Stimulated activated effector memory CD8-positive, alpha-beta T cell treated with anti-CD3 and anti-CD28 coated beads, Interleukin-12 subunit alpha, Interleukin-12 subunit beta, amount 100 ng/mL, for 72 hours (primary cell): ENCODE results near the gene DNAJA2.

Source experiments
- ATAC-seq: fragments of 150-1000 bp; cut with Tn5 transposase; 2 replicates; pipeline ENCODE4 v1.10.0; 2021
- DNase-seq, 2 donors: peaks; one replicate each; pipeline ENCODE4 v3.0.0; 2021 to 2022; ENCODE audit warnings: low spot score in 2 of 2
- H3K27ac Mint-ChIP-seq: one replicate; pipeline ENCODE4 v1.8.0; 2022; ENCODE audit warnings: mild to moderate bottlenecking, mixed read lengths
- H3K36me3 Mint-ChIP-seq: one replicate; pipeline ENCODE4 v1.8.0; 2022; ENCODE audit warnings: mild to moderate bottlenecking, mixed read lengths
- H3K4me1 Mint-ChIP-seq: one replicate; pipeline ENCODE4 v1.8.0; 2022; ENCODE audit warnings: mixed read lengths
- H3K4me3 Mint-ChIP-seq: one replicate; pipeline ENCODE4 v1.8.0; 2022; ENCODE audit warnings: mild to moderate bottlenecking, mixed read lengths
- H3K9me3 Mint-ChIP-seq: one replicate; pipeline ENCODE4 v1.8.0; 2022; ENCODE audit warnings: mixed read lengths

DNAJA2 gene

DNA sequence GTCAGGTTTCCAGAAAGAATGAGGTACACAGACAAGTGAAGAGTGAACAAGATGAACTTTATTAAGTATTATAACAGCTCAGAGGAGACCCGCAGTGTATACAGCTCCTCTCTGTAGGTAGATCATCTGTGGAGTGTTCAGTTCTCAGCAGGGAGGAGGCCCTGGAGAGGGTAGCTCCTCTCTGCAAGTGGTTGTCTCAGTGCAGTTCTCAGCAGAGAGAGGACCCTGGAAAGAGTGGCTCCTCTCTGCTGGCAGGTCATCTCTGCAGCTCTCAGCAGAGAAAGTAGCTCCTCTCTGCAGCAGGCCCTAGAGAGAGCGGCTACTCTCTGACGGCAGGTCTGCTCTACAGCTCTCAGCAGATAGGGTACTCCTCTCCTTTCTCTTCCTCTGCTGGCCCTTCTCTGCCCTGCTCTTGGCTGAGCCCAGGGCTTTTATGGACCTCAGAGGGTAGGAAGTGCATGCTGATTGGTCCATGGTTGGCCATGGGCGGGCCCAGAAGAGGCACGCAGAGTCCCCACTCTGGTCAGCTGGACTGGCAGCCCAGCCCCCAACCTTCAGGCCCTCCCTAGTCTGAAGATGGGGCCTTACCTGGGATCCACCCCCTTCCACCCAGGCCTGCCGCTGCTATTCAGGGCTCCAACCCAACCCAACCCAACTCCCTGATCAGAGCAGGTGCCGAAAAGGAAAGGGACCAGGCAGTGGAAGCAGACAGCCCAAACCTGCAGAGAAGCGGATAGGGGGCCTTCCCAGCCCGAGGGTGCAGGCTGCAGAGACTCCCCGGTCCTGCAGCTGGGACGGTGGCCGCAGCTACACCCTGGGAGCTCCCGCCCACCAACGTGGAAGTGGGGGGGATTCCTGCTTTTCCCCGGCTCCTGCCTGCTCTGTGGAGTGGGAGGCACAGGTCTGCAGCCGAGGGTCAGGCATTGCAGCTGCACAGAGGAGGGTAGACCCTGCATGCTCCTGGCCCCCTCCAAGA, 18.5 kb upstream of the DNAJA2 start:
- no peaks in the 10 kb centered on the region for H3K4me1 Mint-ChIP-seq
- no peak overlapping the region for H3K27ac Mint-ChIP-seq
- no peak overlapping the region for H3K4me3 Mint-ChIP-seq
- DNase-seq: no peak
- no peaks in the 10 kb centered on the region for H3K9me3 Mint-ChIP-seq
- no peak for ATAC-seq
- no peaks in the 10 kb centered on the region for H3K36me3 Mint-ChIP-seq

DNA sequence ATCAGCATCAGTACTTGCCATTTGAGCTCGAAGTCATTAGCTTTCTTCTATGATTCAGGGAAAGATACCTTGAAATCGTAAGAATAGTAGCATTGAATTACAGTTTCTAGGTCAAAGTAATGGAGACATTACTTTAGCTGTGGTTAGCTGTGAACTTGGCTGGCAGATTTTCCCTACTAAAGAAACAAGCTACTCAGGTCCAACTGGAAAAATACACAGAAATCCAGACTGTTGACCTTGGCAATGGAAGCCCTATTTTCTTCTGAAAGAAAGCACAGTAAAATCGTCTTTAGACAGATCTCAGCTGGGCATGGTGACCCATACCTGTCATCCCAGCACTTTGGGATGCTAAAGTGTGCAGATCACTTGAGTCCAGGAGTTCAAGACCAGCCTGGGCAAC, 13.4 kb upstream of the DNAJA2 start:
- DNase-seq (no peak), ATAC-seq (no peak)
- H3K36me3 Mint-ChIP-seq: no peaks in the 10 kb centered on the region
- no peak overlapping the region for H3K4me3 Mint-ChIP-seq
- H3K9me3 Mint-ChIP-seq: no peaks in the 10 kb centered on the region
- no peaks in the 10 kb centered on the region for H3K4me1 Mint-ChIP-seq
- H3K27ac Mint-ChIP-seq: no peak overlapping the region

- Mint-ChIP-seq H3K27ac (no peak overlapping the region), H3K4me1 (no peaks in the 10 kb centered on the region), H3K9me3 (no peaks in the 10 kb centered on the region), H3K36me3 (no peaks in the 10 kb centered on the region), H3K4me3 (no peak overlapping the region)
- ATAC-seq (no peak), DNase-seq (no peak)
Observed at GRCh38 chr16:46986438-46986837, 13.0 kb upstream of the DNAJA2 start.

- no peak overlapping the region for H3K4me3 Mint-ChIP-seq
- H3K9me3 Mint-ChIP-seq: no peaks in the 10 kb centered on the region
- ATAC-seq: no peak
- no peaks in the 10 kb centered on the region for H3K36me3 Mint-ChIP-seq
- H3K4me1 Mint-ChIP-seq: no peaks in the 10 kb centered on the region
- no peak overlapping the region for H3K27ac Mint-ChIP-seq
- no peak for DNase-seq
Observed at GRCh38 chr16:46982335-46982734, 8.9 kb upstream of the DNAJA2 start.

- Mint-ChIP-seq H3K27ac (no peak overlapping the region), H3K36me3 (no peaks in the 10 kb centered on the region), H3K4me3 (no peak overlapping the region), H3K9me3 (no peaks in the 10 kb centered on the region), H3K4me1 (peaks cover 11% of the 10 kb centered on the region)
- no peak for ATAC-seq
- DNase-seq: no peak
Observed at GRCh38 chr16:46980926-46981325, 7.5 kb upstream of the DNAJA2 start.

GRCh38 chr16:46976550-46976949, 3.1 kb upstream of the DNAJA2 start:
- H3K4me1 Mint-ChIP-seq: peaks cover 41% of the 10 kb centered on the region
- H3K4me3 Mint-ChIP-seq: no peak overlapping the region
- peak overlapping the region; percentile 33 for H3K27ac Mint-ChIP-seq
- no peaks in the 10 kb centered on the region for H3K9me3 Mint-ChIP-seq
- no peak for ATAC-seq
- H3K36me3 Mint-ChIP-seq: peaks cover 14% of the 10 kb centered on the region
- DNase-seq: no peak

DNA sequence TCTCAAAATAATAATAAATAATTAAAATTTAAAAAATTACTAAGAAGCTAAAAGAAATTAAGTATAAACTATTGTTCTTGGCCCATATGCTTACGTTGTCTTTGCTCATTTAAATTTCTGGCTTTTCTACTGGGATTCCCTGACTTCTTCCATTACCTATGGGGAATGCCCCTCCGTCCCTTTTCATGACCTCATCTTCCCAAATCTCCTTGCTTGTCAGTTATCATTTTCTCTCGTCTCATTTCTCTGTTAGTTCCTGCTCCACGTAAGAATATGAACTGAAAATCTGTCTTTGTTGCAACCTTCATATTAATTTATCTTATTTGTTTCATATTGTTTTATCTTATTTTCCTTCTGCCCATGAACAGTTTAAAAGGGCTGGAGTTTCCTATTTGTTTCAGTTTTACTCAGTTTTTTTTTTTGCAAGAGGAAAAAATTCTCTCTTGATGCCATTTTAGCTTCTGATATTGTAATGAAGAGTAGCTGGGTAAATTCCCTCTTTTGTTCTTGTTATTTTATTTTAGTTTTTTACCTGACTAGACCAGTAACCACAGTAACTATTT, 2.5 kb upstream of the DNAJA2 start:
- Mint-ChIP-seq H3K4me3 (no peak overlapping the region), H3K9me3 (no peaks in the 10 kb centered on the region), H3K36me3 (peaks cover 20% of the 10 kb centered on the region), H3K27ac (peak overlapping the region; percentile 17), H3K4me1 (peaks cover 47% of the 10 kb centered on the region)
- ATAC-seq (no peak), DNase-seq (no peak)

GRCh38 chr16:46975165-46975564, 1.7 kb upstream of the DNAJA2 start:
- peaks cover 50% of the 10 kb centered on the region for H3K4me1 Mint-ChIP-seq
- DNase-seq (no peak), ATAC-seq (no peak)
- H3K36me3 Mint-ChIP-seq: peaks cover 28% of the 10 kb centered on the region
- H3K27ac Mint-ChIP-seq: peak overlapping the region; percentile 97
- no peaks in the 10 kb centered on the region for H3K9me3 Mint-ChIP-seq
- peak overlapping the region; percentile 91 for H3K4me3 Mint-ChIP-seq

- DNase-seq: peak in 1 of 2 donors; percentile 57
- Mint-ChIP-seq H3K27ac (peak overlapping the region; percentile 97), H3K9me3 (no peaks in the 10 kb centered on the region), H3K4me1 (peaks cover 51% of the 10 kb centered on the region), H3K36me3 (peaks cover 36% of the 10 kb centered on the region), H3K4me3 (peak overlapping the region; percentile 91)
- ATAC-seq: peak; percentile 4
Observed at GRCh38 chr16:46974352-46974751, 878 bp upstream of the DNAJA2 start.

DNA sequence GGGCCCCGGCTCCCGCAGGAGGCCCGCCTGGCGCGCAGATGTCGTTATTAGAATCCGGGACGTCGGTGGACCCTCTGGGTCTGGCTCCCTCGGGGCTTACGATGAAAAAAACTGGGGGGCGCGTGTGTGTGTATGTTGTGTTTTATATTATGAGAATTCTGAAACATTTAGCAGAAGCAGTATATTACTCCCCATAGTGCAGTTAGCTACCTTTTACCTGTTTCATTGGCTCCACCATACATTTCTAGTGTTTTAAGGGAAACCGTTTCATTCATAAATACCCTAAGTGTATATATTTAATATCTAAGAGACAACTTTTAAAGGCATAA, 486 bp upstream of the DNAJA2 start:
- Mint-ChIP-seq H3K4me3 (peak overlapping the region; percentile 91), H3K36me3 (peaks cover 40% of the 10 kb centered on the region), H3K27ac (peak overlapping the region; percentile 97), H3K9me3 (no peaks in the 10 kb centered on the region), H3K4me1 (peaks cover 53% of the 10 kb centered on the region)
- no peak for ATAC-seq
- no peak for DNase-seq

DNA sequence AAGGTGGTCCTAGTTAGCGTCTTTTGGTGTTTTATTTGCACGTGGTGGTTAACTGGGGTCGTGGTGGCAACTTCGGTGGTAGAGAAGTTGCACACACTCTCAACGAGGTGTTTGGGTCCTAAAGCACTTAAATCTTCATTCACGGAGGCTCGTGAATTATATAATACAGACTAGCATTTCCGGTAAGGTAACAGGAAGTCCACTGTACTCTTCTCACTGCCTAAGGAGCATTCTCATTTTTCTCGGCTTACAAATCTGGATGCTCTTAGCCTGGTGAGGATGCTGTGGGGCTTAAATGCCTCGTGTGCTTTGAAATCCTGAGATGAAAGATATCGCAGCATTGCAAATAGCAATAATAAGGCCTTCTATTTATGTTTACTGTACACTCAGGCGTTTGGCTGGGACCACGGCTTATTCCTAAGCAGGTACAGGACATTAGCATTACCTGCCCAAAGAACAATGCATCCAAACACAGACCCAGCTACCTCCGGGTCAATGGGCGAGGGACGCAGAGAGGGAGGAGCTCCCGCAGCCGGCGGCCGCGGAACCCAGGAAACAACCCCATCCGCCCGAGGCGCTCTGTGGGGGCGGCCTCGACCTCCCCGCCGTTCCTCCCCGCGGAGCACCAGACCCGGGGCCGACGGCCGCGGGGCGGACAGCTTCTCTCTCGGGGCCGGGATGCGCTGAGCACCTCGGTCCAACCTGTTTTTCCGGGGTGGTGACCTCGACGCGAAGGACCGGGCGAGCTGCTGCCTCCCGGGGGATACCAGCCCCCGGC, 856 bp downstream of the DNAJA2 start:
- peak overlapping the region; percentile 97 for H3K27ac Mint-ChIP-seq
- peaks cover 56% of the 10 kb centered on the region for H3K4me1 Mint-ChIP-seq
- peaks cover 54% of the 10 kb centered on the region for H3K36me3 Mint-ChIP-seq
- DNase-seq (peak; percentile 31 to 79), ATAC-seq (peak; percentile 72)
- H3K4me3 Mint-ChIP-seq: peak overlapping the region; percentile 91
- no peaks in the 10 kb centered on the region for H3K9me3 Mint-ChIP-seq

GRCh38 chr16:46971271-46971670, 2.2 kb downstream of the DNAJA2 start:
- Mint-ChIP-seq H3K4me1 (peaks cover 56% of the 10 kb centered on the region), H3K4me3 (peak overlapping the region; percentile 2), H3K36me3 (peaks cover 67% of the 10 kb centered on the region), H3K9me3 (no peaks in the 10 kb centered on the region), H3K27ac (no peak overlapping the region)
- no peak for DNase-seq
- no peak for ATAC-seq

GRCh38 chr16:46970089-46970488, 3.4 kb downstream of the DNAJA2 start:
- no peak for DNase-seq
- H3K36me3 Mint-ChIP-seq: peaks cover 79% of the 10 kb centered on the region
- H3K27ac Mint-ChIP-seq: no peak overlapping the region

DNA sequence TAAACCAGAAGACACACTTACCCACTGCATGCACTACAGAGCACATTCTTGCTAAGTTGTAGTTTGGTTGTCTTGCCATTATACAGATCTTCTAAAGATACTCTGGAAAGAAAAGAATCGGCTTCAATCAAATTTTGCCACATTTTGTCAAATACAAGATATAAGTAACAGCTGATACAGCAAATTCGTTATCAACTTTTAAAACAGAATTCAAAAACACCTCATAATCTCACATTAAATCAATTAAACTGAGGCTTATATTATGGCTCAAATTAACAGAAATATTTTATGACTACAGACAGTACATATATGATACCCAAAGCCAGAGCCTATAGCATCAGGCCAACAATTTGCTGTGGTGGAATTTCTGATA, 5.4 kb downstream of the DNAJA2 start:
- Mint-ChIP-seq H3K4me3 (no peak overlapping the region), H3K27ac (peak overlapping the region; percentile 52), H3K9me3 (no peaks in the 10 kb centered on the region), H3K4me1 (peaks cover 38% of the 10 kb centered on the region), H3K36me3 (peaks cover 99% of the 10 kb centered on the region)
- DNase-seq (no peak), ATAC-seq (no peak)

More at GRCh38 chr16:46970089-46970488, 3.4 kb downstream of the DNAJA2 start:
- Mint-ChIP-seq H3K9me3 (no peaks in the 10 kb centered on the region), H3K4me3 (no peak overlapping the region), H3K4me1 (peaks cover 45% of the 10 kb centered on the region)
- no peak for ATAC-seq

GRCh38 chr16:46962629-46963028, 10.8 kb downstream of the DNAJA2 start:
- no peak overlapping the region for H3K4me3 Mint-ChIP-seq
- peaks cover 100% of the 10 kb centered on the region for H3K36me3 Mint-ChIP-seq
- H3K9me3 Mint-ChIP-seq: no peaks in the 10 kb centered on the region
- ATAC-seq: no peak
- DNase-seq: no peak
- peak overlapping the region; percentile 93 for H3K27ac Mint-ChIP-seq
- H3K4me1 Mint-ChIP-seq: peaks cover 30% of the 10 kb centered on the region
